NCI-H510A treated with DMSO at 0.1 percent for 48 hours (cell line): ENCODE data around the gene BEND3.

ENCODE experiments used
- DNase-seq: peaks from one replicate; lab custom pipeline; 2025; lab: John Stamatoyannopoulos, UW

BEND3 gene

DNA sequence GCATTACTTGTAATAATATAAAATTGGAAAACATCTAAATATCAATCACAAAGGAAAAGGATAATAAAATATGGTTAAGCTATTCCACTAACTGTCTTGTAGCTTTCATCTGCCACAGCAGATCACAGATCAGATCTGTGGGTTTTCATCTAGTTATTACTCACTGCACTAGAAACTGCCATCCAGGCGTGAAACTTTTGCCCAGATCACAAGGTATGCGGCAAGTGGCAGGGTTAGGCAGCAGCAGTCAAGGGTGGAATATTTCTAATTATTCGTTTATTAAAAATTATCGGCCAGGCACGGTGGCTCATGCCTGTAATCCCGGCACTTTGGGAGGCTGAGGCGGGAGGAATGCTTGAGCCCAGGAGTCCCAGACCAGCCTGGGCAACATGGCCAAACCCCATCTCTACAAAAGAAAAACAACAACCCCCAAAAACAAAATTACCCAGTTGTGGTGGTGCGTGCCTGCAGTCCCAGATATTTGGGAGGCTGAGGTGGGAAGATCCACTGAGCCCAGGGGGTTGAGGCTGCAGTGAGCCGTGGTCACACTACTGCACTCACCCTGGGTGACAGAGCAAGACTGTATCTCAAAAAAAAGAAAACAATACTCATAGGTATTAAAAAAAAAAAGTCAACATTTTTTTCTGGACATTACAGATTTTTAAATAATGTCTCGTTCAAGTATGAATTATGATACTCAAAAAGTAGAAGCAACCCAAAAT is 32.1 kb downstream of the BEND3 start:
- DNase-seq: no peak

DNA sequence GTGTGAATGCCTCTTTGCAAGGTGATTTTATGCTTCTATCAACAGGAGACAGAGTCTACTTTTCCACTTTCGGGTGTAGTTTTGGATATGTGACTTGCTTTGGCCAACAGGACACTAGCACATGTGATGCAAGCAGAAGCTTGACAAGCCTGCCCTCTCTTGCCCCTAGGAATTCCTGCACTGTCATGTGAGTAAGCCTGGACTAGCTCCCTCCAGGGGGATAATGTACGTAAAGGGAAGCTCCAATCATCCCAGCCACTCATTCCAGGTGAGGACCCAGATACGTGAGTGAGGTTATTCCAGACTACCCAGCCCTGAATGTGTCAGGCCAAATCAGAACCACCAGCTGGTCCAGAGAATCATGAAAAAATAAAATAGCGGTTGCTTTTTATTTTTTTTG is 33.3 kb downstream of the BEND3 start:
- DNase-seq: no peak

DNA sequence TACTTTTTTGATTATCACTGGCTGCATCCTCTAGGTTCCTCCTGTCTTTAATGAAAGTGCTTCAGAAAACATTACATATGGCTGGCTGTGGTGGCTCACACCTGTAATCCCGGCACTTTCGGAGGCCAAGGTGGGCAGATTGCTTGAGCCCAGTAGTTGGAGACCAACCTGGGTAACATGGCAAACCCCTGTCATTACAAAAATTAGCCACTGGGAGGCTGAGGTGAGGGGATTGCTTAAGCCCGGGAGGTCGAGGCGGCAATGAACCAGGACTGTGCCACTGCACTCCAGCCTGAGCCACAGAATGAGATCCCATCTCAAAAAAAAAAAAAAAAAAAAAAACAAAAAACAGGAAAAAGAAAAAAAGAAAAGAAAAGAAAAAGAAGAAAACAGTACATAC is 35.3 kb downstream of the BEND3 start:
- DNase-seq: no peak

DNA sequence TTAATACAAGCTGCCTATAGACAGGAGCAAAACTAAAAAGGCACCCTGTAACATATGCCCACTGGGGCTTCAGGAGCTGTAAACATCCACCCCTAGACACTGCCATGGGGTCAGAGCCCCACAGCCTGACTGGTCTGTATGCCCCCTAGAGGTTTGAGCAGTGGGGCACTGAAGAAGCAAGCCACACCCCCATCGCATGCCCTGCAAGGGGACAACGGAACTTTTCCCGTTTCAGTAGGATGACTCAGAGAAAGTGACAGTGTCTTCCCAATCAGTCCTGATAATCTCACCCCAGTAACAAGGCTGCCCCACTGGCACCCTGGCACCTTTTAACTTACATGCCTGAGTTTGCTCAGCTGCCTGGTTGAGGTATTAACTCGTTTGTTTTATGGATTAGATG is 35.9 kb downstream of the BEND3 start:
- no peak for DNase-seq

DNA sequence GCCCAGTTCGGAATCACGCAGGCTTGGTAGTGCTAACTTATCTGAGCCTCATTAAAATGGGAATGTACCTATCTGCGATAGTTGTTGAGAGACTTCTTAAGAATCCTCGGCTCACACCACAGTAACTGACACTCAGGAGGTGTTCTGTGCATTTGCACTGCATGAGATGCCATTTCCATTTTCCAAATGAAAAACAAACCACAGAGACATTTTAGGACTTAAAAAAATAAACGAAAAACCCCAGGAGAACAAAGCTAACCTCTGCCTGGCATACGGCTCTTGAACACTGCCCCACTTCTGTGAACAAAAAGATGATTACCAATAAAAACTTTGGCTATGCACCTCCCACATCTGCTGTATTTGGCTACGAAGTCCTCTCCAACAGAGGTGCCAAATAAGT is 37.6 kb downstream of the BEND3 start:
- DNase-seq: no peak

DNA sequence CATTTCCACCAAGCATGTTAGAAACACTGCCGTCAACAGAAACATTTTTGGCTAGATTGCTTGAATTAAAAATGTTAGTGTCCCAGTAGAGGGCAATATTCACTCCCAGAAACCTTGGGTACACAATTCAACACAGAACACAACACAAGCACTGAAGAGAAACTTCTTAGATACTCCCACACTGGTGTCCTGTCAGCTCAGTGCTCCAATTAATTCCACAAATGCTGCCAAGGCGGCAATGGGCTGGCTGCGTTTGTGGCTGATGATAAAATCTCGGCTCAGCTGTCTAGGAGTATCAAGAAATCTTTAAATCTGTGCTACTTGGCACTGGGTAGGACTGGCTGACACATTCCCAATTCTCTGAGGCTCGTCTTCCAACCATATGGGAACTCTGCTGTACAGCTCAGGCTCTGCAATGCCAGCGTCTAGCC is 39.3 kb downstream of the BEND3 start:
- DNase-seq: no peak

DNA sequence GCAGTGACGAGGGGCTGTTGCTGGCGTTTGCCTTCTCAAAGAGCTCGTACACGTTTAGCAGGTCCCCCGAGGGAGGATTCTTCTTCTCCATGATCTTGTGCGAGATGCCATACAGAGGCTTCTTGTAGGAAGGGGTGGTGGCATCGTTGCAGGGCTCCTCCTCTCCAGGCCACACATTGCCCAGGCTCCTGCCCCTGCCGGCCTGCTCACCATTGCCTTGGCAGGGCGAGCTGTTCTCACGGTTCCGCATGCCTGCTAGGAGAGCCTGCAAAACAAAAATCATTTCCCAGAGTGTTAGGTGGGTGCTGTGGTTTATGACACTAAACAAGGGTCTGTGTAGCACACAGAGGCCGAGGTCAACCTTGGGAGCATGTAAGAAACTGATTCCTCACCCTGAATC is 44.6 kb downstream of the BEND3 start:
- DNase-seq: no peak

DNA sequence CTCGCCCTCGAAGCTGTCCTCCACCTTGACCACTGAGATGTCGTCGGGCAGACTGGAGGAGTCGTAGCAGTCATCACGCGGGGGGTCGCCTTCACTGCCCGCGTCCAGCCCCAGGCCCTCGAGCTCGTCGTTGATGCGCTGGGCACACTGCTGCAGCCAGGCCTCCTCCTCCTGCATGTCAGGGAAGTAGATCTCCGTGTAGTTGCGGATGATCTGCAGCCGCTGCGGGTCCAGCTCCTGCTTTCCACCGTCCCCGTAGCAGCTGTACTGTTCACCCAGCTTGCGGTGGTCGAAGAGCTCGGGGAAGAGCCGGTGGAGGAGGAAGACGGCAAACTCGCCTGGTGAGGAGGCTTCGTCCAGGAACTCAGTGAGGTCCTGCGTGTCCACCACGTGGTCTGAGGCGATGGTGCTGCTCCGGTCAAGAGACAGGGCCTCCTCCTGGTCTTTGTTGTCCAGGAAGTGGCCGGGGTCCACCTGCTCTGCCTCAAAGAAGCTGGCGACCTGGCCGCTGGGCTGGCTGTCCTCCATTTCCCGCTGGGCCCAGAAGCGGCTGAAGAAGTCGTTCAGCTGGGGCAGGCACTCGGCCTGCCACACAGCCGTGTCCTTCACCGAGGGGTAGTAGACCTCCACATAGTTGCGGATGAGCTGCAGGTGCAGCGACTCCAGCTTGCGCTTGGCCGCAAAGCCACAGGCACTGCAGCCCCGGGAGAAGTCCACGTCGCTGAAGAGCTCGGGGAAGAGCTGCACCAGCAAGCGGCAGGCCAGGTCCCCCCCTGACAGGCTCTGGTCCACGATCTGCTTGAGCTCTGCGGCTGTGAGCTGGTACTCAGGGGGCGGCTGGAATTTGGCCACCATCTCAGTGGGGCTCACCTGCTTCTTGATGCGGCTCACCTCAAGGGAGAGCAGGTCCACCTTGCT is 45.4 kb downstream of the BEND3 start:
- DNase-seq: no peak

DNA sequence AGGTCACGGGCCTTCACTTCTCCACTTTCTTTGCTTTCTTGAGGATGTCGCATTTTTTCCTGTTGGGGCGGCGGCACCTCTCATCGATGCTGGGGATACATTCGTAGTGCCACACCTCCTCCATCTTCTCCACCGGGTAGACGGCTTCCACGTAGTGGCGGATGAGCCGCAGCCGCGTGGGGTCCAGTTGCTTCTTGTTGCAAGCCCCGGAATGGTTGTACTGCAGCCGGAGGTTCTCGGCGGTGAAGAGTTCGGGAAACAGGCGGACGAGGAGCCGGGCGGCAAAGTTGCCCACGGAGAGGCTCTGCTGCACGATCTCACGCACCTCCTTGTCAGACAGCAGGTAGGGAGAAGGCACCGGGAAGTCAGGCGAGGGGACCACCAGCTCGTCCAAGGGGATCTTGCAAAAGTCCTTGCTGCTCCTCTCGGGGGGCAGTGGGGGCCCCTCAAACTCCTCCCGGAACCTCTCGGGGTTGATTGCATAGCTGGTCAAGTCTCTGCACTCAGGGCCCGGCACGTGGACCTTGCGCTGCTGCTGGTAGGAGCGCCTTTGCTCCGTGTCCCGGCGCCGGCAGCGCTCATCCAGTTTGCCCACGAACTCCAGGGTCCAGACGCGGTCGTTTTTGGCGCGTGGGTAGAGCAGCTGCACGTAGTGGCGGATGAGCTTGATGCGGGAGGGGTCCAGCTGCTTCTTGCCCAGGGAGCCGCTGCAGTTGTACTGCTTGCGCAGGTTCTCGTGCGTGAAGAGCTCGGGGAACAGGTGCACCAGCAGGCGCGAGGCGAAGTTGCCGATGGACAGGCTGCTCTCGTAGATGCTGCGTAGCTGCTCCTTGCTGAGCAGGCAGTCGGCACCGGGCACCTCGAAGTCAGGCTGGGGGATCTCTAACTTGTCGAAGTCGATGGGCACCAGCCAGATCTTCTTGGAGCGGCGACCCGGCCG is 46.4 kb downstream of the BEND3 start:
- DNase-seq: no peak

DNA sequence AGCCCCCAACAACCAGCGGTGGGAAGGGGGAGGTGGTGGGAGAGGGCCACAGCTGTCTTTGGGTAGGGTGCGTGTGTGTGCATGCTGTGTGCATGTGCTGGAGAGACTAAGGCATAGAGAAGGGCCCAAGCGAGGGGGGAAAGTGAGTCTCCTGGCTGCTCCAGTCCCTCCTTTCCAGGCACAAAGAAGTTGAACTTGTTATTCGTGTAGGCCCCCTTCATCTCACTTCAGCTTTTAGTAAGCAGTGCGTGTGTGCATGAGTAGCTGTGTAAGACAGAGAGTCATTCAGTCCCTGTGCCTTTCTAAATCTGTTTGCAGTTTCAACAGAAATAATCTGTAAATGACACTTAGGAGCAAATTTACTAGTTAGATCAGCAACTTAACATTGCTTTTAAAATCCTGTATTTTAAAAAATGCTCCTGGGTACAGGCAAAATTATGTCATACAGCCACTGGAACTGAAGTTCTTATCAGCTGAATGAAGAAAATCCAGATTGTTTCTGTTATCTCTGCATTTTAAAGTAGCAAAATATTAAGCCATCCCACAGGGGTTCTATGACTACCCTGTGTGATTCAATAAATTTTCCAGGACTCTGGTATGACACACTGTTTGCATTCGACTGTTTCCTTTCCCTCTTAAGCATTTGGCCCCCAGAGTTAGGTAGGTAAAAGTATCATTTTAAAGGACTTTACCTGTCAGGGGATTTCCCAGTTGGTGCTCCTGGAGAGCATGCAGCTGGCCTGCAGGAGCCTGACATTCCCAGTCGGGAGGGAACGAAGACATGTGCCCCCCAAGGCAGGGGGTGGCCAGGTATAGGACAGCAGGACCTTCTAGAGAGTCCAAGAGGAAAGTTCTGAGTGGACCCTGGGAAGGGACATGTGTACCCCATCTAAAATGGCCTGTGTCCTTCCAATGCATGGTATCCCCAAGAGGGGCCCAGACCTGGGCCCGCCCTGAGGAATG is 48.3 kb downstream of the BEND3 start:
- no peak for DNase-seq

DNA sequence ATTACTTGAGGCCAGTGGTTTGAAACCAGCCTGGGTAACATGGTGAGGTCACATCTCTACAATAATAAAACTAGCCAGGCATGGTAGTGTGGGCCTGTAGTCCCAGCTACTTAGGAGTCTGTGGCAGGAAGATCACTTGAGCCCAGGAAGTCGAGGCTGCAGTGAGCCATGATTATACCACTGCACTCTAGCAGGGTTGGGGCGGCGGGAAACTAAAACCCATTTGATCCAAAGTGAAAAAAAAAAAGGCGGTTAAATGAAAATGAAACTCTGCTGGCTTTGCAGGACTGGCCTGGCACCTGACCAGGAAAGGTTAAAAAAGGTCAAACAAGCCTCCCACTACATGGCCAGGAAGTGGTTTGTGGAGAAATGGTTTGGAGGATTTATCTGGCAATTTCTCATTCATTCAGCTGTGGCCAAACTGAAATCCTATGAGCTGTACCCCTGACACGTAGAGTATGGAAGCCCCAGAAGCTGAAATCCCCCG is 50.7 kb downstream of the BEND3 start:
- no peak for DNase-seq

DNA sequence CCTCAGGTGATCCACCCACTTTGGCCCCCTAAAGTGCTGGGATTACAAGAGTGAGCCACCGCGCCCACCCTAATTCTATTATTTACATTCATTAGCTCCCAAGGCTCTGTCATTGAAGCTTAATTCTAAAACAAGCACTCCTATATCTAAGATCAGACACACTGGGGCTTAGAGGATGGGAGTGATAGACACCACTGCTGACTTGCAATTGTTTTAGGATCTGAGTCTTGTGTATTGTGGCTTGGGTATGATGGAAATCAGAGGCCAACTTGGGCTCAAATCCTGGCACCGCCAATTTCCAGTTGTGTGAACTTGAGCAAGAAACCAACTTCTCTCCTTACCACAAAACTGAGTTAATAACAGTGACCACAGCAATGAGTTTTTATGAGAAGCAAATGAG is 52.6 kb downstream of the BEND3 start:
- no peak for DNase-seq

DNA sequence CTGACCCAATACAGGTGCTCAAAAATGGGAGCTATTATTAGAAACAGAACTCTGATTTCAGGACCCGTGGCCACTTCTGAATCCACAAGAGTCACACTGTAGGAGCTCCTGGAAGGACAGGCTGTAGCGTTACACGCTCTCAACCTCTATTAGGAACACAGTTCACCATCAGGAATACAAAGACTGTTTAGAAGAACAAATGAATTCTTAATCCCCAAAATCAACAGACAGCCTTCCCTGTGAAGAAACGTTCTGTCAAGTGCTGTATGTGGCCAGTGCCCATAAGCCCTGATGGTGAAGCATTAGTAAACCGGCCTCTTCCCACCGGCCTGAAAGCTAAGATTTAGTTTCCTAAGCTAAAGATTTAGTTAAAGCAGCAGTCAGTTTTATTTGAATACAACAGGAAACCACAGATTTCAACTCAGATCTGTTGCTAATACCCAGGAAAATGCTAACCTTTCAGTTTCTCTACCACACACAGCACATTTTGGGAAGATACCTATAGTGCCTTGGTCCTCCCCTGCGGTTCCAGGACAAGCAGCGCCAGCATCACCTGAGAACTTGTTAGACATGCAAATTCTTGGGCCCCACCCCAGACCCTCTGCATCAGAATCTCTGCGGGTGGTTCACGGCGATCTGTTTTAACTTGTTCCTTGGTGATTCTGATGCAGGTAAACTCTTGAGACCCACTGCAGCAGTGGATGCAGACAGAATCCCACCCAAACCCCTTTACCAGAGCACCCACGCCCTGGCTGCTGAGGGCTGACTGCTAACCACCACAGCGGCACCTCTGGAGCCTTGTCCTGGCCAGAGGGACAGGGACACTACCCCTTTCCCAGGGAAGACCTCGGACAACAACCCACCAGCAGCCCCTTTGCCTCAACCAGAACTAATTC is 53.9 kb downstream of the BEND3 start:
- DNase-seq: no peak

DNA sequence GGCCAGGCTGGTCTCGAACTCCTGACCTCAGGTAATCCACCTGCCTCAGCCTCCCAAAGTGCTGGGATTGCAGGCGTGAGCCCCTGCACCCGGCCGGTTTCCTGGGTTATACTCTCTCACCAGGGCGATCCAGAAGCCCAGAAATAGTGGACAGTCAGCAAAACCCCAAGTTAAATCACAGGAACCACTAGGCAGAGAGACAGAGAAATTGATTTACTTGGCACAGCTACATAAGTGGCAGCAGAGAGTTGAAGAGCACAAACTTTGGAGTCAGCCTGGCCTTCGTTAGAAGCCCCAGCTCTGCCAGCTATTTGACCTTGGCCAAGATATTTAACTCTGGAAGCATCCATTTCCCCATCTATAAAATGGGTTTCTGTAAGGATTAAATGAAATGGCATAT is 54.6 kb downstream of the BEND3 start:
- no peak for DNase-seq

DNA sequence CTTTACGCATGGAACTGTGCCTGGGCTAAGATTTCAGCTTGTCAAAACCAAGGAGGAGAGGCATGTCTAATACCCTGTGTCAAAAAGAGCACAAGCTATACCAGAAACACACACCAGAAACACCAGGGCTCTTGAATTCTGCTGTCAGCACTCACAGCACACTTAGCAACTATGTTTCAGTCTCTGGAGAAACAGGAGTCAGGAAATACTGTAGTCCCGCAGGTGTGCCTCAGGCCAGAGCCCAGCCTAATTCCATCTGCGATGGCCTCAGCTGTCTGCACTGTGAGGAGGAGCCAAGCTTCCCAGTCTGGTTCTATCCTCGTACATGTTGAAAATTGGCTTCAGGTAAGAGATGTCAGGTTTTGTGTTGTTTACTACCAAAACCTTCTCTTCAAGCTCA is 55.7 kb downstream of the BEND3 start:
- no peak for DNase-seq

DNA sequence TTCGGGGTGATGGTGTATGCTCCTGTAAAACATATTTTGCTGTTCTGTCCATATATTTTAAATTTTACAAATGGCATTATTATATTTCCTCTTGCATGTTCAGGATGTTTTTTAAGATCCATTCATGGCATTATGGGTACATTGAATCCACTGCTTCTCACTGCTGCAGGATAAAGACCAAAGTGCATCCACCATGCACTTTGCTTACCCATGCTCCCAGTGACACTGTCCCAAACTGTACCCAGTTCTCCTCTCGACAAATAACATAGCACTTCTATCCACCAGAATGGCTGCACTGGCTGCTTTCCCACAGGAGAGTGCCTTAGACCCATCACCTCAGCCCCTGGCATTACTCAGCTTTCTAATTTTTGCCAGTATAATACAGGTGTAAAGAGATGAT is 57.6 kb downstream of the BEND3 start:
- DNase-seq: no peak

DNA sequence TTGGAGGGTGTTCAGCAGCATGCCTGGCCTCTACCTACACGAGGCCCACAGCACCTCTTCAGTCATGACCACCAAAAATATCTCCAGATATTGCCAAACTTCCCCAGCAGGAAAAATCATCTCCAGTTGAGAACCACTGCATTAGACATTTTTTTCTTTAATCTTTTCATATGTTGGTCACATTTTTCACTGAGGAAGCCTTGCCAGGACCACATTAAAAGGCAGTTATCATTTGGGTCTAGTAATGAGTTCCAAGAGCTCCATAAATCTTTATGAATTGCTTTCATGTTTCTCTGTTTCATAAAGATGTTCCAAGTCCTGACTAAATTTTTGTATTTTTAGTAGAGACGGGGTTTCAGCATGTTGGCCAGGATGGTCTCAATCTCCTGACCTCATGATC is 58.5 kb downstream of the BEND3 start:
- no peak for DNase-seq

DNA sequence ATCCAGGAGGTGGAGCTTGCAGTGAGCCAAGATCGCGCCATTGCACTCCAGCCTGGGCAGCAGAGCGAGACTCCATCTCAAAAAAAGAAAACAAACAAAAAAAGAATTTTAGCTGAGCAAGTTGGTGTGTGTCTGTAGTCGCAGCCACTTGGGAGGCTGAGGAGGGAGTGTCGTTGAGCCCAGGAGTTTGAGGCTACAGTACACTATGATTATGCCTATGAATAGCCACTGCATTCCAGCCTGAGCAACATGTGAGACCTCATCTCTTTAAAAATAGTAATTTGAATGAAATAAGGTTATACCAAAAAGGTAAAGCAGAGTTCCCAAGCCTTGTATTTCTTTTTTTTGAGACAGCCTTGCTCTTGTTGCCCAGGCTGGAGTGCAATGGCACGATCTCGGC is 67.5 kb downstream of the BEND3 start:
- no peak for DNase-seq

DNA sequence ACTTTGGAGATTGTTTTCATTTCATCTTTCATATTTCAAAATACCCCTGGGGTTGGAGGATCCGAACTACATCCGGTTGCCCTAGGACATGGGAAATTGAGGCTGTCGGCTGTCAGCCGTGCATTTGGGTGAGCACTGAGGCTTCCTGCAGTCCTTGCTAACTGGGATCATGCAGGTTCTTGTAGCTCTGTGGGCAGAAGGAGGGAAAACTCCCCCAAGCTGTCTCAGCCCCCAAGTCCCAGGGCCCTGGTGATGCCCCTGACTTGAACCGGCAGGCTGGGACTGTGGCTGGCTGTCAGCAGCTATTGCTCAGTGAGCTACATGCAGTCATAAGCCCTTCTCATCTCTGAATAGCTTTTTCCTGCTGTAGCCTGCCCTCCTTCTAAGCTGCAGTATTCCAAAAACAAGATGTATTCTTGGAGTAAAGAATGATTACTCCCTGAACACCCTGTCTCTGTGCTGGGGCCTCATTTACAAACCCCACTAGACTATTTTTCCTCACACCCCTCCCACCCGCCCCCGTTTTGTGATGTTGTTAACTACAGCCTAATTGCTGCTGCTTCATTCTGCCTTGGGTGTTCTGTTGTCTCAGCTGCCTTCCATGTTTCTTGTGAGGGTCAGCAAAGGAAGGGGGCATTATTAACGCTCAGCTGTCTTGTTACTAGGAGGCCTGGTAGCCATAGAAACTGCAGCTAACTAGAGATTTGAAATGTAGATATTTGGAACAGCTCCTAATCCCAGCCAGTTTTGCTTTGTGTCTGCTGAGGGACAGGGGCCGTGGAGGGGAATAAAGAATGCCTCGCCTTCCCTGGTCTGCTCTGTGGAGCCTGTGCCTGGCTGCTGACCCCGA is 69.3 kb downstream of the BEND3 start:
- DNase-seq: no peak
